Breast epithelium (tissue), 4 donors: ENCODE data around the gene PROP1. TPM values are rescaled to one million over a fixed set of nuclear protein-coding genes. Genes with fewer than 3 reads are reported as not detected.
"Not testable (repeated sequence)": the region's sequence is repeated elsewhere in the genome, so short reads cannot be mapped to it uniquely, and the experiment has no call there.

Experiments used
- DNase-seq, 2 donors: peaks; one replicate each; pipeline ENCODE4 v3.0.0-alpha.2; 2019; ENCODE audit warnings: low spot score in 2 of 2
- H3K27ac ChIP-seq, 2 donors: fragments of 200-600 bp; sonication (generic) in 1 of 2; one replicate each; pipeline ENCODE4 v1.5.1; 2016 to 2019; ENCODE audit warnings: mild to moderate bottlenecking in 1 of 2
- H3K27me3 ChIP-seq, 2 donors: fragments of 200-600 bp; sonication (generic) in 1 of 2; one replicate each; pipeline versions ENCODE4 v1.5.1 to v1.6.0; 2017 to 2019; ENCODE audit warnings: control low read depth in 1 of 2, mild to moderate bottlenecking in 1 of 2
- H3K36me3 ChIP-seq: fragments of 200-600 bp; one replicate; pipeline ENCODE4 v1.5.1; 2019
- H3K4me1 ChIP-seq, 2 donors: fragments of 200-600 bp; sonication (generic); one replicate each; pipeline ENCODE4 v1.5.1; 2016 to 2019; ENCODE audit warnings: control low read depth in 1 of 2
- H3K4me3 ChIP-seq, 3 donors: fragments of 200-600 bp; sonication (generic); 1 replicate in 2 of 3; 2 replicates in 1 of 3; pipeline ENCODE4 v1.5.1; 2016 to 2019; ENCODE audit warnings: mild to moderate bottlenecking in 3 of 3, moderate library complexity in 2 of 3
- H3K9me3 ChIP-seq, 2 donors: fragments of 200-600 bp; sonication (generic) in 1 of 2; one replicate each; pipeline ENCODE4 v1.5.1; 2016 to 2019; ENCODE audit warnings: control low read depth in 1 of 2
- CTCF ChIP-seq, 3 donors: fragments of 450-650 bp; IDR thresholded peaks; one replicate each; pipeline ENCODE4 v1.5.1; 2016 to 2017; ENCODE audit warnings: antibody characterized with exemption in 3 of 3, mild to moderate bottlenecking in 3 of 3, moderate library complexity in 3 of 3
- POLR2A ChIP-seq: fragments of 450-650 bp; IDR thresholded peaks from one replicate; pipeline ENCODE4 v1.6.1; 2016; ENCODE audit warnings: antibody characterized with exemption, mild to moderate bottlenecking, moderate library complexity
- POLR2AphosphoS5 ChIP-seq, 3 donors: sonication (generic); formaldehyde crosslinking; IDR thresholded peaks; one replicate each; pipeline ENCODE4 v1.6.1; 2017; ENCODE audit warnings: antibody characterized with exemption in 3 of 3
- intact Hi-C: fragments of 100-400 bp; cut with DNase I; formaldehyde crosslinking; loops from one replicate; pipeline ENCODE4 v1.15.1; 2023; ENCODE audit warnings: low total_unique reads
- total RNA-seq, 3 donors: library from RNA; depleted of rRNA; stranded (reverse); fragments of >200 nt; gene quantifications; one replicate each; pipeline ENCODE4 v1.1.0, GENCODE V29; 2016

The PROP1 gene
- not detected for total RNA-seq

- no peak for DNase-seq
- Histone ChIP-seq H3K4me3 (no peak within 1 kb of the TSS), H3K9me3 (no peaks in the 10 kb centered on the region), H3K27me3 (peaks cover 0 to 21% of the 10 kb centered on the region in 2 donors), H3K36me3 (no peaks in the 10 kb centered on the region), H3K27ac (no peak within 1 kb of the TSS), H3K4me1 (no peaks in the 10 kb centered on the region)
- no peak for TF ChIP-seq CTCF (IDR thresholded peaks at IDR 0.05)
- TF ChIP-seq POLR2A, result no peak
- intact Hi-C loops, result no loop called here
These were observed at the start of gene PROP1 for GRCh38 chr5:177995691-177996595. TSS of gene PROP1 (minus strand) at chr5:177996242. CDS start at chr5:177995933, 309 bp downstream.

DNA sequence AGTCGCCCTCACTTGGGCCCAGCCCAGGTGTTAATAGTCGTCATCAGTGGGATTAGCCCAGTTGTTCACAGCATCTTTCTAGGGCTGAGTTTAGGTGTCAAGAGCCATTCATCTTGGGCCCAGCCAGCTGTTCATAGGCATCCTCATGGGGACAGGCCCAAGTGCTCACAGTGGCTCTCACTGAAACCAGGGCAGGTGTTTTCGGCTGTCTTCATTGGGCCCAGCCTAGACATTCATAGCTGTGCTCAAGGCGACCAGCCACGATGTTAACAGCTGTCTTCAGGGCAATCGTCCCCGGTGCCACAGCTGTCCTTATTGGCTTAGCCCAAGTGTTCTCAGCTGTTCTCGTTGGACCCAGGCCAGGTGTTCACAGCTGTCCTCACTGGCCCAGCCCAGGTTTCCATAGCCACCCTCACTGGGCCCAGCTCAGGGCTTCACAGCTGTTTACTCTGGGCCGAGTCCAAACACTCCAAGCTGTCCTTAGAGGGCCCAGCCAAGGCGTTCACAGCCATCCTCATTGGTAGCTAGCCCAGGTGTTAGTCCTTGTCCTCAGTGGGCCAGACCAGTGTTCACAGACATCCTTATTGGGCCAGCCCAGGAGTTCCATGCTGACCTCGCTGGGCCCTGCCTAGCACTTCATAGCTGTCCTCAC, 23.5 kb upstream of the PROP1 start:
- intact Hi-C loops, H3K4me1 ChIP-seq, H3K27me3 ChIP-seq, H3K36me3 ChIP-seq, H3K9me3 ChIP-seq, H3K4me3 ChIP-seq, H3K27ac ChIP-seq, DNase-seq: not testable (repeated sequence)

DNA sequence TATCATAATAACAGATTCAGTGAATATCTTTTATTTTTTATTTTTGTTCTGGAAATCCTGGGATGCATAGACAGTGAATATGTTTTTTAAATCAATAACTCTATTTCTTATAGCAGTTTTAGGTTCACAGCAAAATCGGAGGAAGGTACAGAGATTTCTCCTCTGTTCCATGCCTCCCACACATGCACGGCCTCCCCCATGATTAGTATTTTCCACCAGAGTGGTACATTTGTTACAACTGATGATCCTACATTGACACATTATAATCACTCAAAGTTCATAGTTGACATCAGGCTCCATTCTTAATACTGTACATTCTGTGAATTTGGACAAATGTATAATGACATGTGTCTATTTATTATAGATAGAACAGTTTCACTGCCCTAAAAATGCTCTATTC, 16.7 kb upstream of the PROP1 start:
- intact Hi-C loops, result not testable (repeated sequence)

GRCh38 chr5:178011816-178012554, 15.9 kb upstream of the PROP1 start:
- H3K27ac ChIP-seq, H3K4me3 ChIP-seq, H3K9me3 ChIP-seq, DNase-seq, H3K27me3 ChIP-seq, H3K4me1 ChIP-seq, H3K36me3 ChIP-seq, intact Hi-C loops: not testable (repeated sequence)

More for the DNA sequence above, 16.7 kb upstream of the PROP1 start:
- H3K27me3 ChIP-seq, H3K9me3 ChIP-seq, H3K27ac ChIP-seq, DNase-seq, H3K4me3 ChIP-seq, H3K36me3 ChIP-seq, H3K4me1 ChIP-seq: not testable (repeated sequence)

GRCh38 chr5:178007272-178007671, 11.2 kb upstream of the PROP1 start:
- H3K4me3 ChIP-seq, H3K27ac ChIP-seq, intact Hi-C loops, DNase-seq, H3K4me1 ChIP-seq, H3K36me3 ChIP-seq, H3K27me3 ChIP-seq, H3K9me3 ChIP-seq: not testable (repeated sequence)

DNA sequence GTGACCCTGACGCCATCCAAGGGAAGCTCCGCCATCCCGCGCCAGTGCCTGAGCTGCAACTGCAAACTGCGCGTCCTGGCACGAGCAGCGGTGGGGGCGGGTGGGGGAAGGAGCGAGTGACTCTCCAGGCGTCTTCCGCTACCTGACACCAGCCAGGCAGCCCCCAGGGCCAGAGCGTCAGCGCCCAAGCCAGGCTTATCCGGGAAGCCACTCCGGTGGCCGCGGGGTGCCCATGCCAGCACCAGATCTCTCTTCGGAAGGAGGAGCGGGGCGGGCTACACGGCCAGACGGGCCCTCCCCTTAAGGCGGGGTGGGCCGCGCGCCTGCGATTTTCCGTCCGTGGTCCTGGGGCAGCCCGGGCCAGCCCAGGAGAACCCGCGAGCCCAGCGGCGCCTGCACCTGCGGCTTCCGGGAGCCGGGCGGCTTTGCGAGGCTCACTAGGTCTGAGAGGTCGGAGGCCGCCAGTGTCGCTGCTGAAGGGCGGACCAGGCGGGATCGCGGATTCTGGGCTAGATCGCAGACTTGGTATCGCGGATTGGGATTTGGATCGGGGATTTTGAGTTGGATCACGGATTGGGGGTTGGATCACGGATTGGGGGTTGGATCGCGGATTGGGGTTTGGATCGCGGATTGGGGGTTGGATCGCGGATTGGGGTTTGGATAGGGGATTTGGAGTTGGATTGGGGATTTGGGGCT, 10.6 kb upstream of the PROP1 start:
- intact Hi-C loops, DNase-seq, H3K27ac ChIP-seq, H3K27me3 ChIP-seq, H3K4me1 ChIP-seq, H3K9me3 ChIP-seq, H3K36me3 ChIP-seq: not testable (repeated sequence)
- H3K4me3 ChIP-seq, result peak overlapping the region in 2 of 3 donors; percentile 35 to 47

DNA sequence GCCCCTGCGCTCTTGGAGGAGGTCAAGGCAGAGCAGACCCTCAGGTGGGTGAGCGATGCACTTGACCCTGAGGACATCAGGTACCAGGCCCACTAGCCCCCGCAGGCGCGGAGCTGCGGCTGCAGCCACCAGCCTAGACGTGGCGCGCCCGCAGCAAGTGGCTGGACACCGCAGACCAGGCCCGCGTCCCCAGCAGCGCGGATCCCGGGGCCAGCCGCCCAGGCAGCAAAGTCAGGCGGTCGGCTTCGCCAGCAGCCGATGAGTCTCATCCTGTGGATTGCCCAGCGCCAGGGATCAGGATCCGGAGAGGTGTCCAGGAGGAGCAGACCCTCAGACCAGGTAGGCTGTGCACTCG, 10.1 kb upstream of the PROP1 start:
- H3K4me1 ChIP-seq, intact Hi-C loops, H3K4me3 ChIP-seq, H3K9me3 ChIP-seq, H3K27ac ChIP-seq, H3K27me3 ChIP-seq, DNase-seq, H3K36me3 ChIP-seq: not testable (repeated sequence)

DNA sequence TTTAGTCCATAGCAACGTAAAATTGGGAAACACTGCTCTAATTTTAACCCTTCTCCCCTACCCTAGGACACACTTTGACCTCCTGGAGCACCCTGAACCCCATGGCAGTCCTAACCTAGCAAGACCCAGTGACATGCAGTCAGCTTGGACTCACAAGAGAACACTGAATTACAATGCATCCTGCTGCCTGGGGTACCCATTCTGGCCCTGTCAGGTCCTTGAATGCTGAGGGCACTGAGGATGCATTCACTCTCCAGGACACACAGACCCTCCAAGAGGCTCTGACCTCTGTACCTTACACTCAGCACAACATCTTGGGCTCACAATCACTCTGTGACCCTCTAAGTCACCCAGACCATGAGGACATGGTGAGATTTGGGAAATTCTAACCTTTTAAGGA, 1.8 kb upstream of the PROP1 start:
- TF ChIP-seq POLR2AphosphoS5 (IDR thresholded peaks at IDR 0.05) (no peak), CTCF (IDR thresholded peaks at IDR 0.05) (no peak), POLR2A (no peak)
- Histone ChIP-seq H3K27me3 (peaks cover 0 to 21% of the 10 kb centered on the region in 2 donors), H3K36me3 (no peaks in the 10 kb centered on the region)

More for the DNA sequence above, 1.8 kb upstream of the PROP1 start:
- H3K4me3 ChIP-seq, result no peak overlapping the region
- H3K9me3 ChIP-seq, result no peaks in the 10 kb centered on the region
- DNase-seq, result no peak
- intact Hi-C loops, result no loop called here
- no peak overlapping the region for H3K27ac ChIP-seq
- H3K4me1 ChIP-seq, result no peaks in the 10 kb centered on the region
